GM18517 (cell line): ENCODE results near the gene ZNF121.
"Not testable (repeated sequence)": the region's sequence is repeated elsewhere in the genome, so short reads cannot be mapped to it uniquely, and the experiment has no call there.

ENCODE experiments used
- ATAC-seq: cut with Tn5 transposase; IDR thresholded peaks from one replicate; pipeline ENCODE4 v1.9.1; 2021; ENCODE audit warnings: mild to moderate bottlenecking, moderate library complexity; ENCODE audit not compliant: unreplicated experiment

The ZNF121 gene

GRCh38 chr19:9584073-9584833 is at the start of gene ZNF121:
TSS of gene ZNF121 (minus strand) at chr19:9584504. CDS start at chr19:9568097, 16,407 bp downstream.
- peak; percentile 79 for ATAC-seq

- no peak for ATAC-seq
Observed at GRCh38 chr19:9627856-9628255, 43.6 kb upstream of the ZNF121 start.

GRCh38 chr19:9622531-9622930 is 38.2 kb upstream of the ZNF121 start:
- no peak for ATAC-seq

GRCh38 chr19:9621156-9622037 is 37.1 kb upstream of the ZNF121 start, which contains the start of gene ZNF561:
TSS of gene ZNF561 (minus strand) at chr19:9621232. CDS start at chr19:9619456, 1,776 bp downstream.
- ATAC-seq = peak; percentile 55

- no peak for ATAC-seq
Observed at GRCh38 chr19:9620842-9621155, 36.5 kb upstream of the ZNF121 start.

GRCh38 chr19:9615844-9616243 is 31.5 kb upstream of the ZNF121 start:
- ATAC-seq = no peak

- ATAC-seq = no peak
Observed at GRCh38 chr19:9610484-9611113, 26.3 kb upstream of the ZNF121 start.

- no peak for ATAC-seq
Observed at GRCh38 chr19:9608912-9609311, 24.6 kb upstream of the ZNF121 start.

- ATAC-seq = no peak
Observed at GRCh38 chr19:9597027-9597426, 12.7 kb upstream of the ZNF121 start.

GRCh38 chr19:9586764-9587163 is 2.5 kb upstream of the ZNF121 start:
- no peak for ATAC-seq

GRCh38 chr19:9582081-9582725 is 2.1 kb downstream of the ZNF121 start:
- ATAC-seq = not testable (repeated sequence)

GRCh38 chr19:9580728-9581127 is 3.6 kb downstream of the ZNF121 start:
- ATAC-seq = no peak

GRCh38 chr19:9570255-9570654 is 14.0 kb downstream of the ZNF121 start:
- ATAC-seq = no peak

GRCh38 chr19:9566729-9567128 is 17.6 kb downstream of the ZNF121 start:
- no peak for ATAC-seq

- ATAC-seq = no peak
Observed at GRCh38 chr19:9565900-9566705, 18.2 kb downstream of the ZNF121 start.

GRCh38 chr19:9552536-9553274 is 31.6 kb downstream of the ZNF121 start:
- no peak for ATAC-seq

- no peak for ATAC-seq
Observed at GRCh38 chr19:9547870-9548269, 36.4 kb downstream of the ZNF121 start.

- ATAC-seq = not testable (repeated sequence)
Observed at GRCh38 chr19:9541281-9541680, 43.0 kb downstream of the ZNF121 start.

- ATAC-seq = not testable (repeated sequence)
Observed at GRCh38 chr19:9539921-9540320, 44.4 kb downstream of the ZNF121 start.
